Hematopoietic multipotent progenitor cell treated with erythropoietin and hydrocortisone succinate and interleukin-3 and kit ligand, for 8 days (in vitro differentiated cells): ENCODE measurements around the gene SPIN2A.
"Not testable (repeated sequence)": the region's sequence is repeated elsewhere in the genome, so short reads cannot be mapped to it uniquely, and the experiment has no call there.

Experiments
- DNase-seq: peaks from one replicate; pipeline ENCODE4 v3.0.0-alpha.2; 2015

Gene SPIN2A

GRCh38 chrX:57137073-57137472, at the start of gene SPIN2A:
TSS of gene SPIN2A (minus strand) at chrX:57137397. CDS start at chrX:57136597, 800 bp downstream.
- not testable (repeated sequence) for DNase-seq

- DNase-seq = no peak
Measured at GRCh38 chrX:57178605-57179004, 41.4 kb upstream of the SPIN2A start.

GRCh38 chrX:57177070-57177469, 39.9 kb upstream of the SPIN2A start:
- DNase-seq = no peak

- DNase-seq = no peak
Measured at GRCh38 chrX:57172544-57172943, 35.3 kb upstream of the SPIN2A start.

- peak; percentile 47 for DNase-seq
Measured at GRCh38 chrX:57156397-57157049, 19.3 kb upstream of the SPIN2A start.

GRCh38 chrX:57155171-57155570, 18.0 kb upstream of the SPIN2A start:
- no peak for DNase-seq

GRCh38 chrX:57152222-57152621, 15.0 kb upstream of the SPIN2A start:
- not testable (repeated sequence) for DNase-seq

GRCh38 chrX:57138674-57139073, 1.5 kb upstream of the SPIN2A start:
- DNase-seq = no peak

- DNase-seq = no peak
Measured at GRCh38 chrX:57137501-57137900, 304 bp upstream of the SPIN2A start.

- not testable (repeated sequence) for DNase-seq
Measured at GRCh38 chrX:57136589-57136988, 608 bp downstream of the SPIN2A start.

GRCh38 chrX:57135287-57135686, 1.9 kb downstream of the SPIN2A start:
- no peak for DNase-seq

GRCh38 chrX:57134702-57135101, 2.5 kb downstream of the SPIN2A start:
- DNase-seq = no peak

- no peak for DNase-seq
Measured at GRCh38 chrX:57133706-57134105, 3.5 kb downstream of the SPIN2A start.

GRCh38 chrX:57133284-57133683, 3.9 kb downstream of the SPIN2A start:
- DNase-seq = peak; percentile 66

GRCh38 chrX:57132046-57132445, 5.2 kb downstream of the SPIN2A start:
- no peak for DNase-seq

- no peak for DNase-seq
Measured at GRCh38 chrX:57121816-57122215, 15.4 kb downstream of the SPIN2A start.

- DNase-seq = peak; percentile 91
Measured at GRCh38 chrX:57121162-57121755, 15.9 kb downstream of the SPIN2A start, which contains the start of gene SPIN2B. TSS of gene SPIN2B (minus strand) at chrX:57121548.

GRCh38 chrX:57120619-57121161, 16.5 kb downstream of the SPIN2A start:
- not testable (repeated sequence) for DNase-seq

GRCh38 chrX:57119416-57119815, 17.8 kb downstream of the SPIN2A start:
- no peak for DNase-seq

- not testable (repeated sequence) for DNase-seq
Measured at GRCh38 chrX:57117566-57117965, 19.6 kb downstream of the SPIN2A start.

- DNase-seq = no peak
Measured at GRCh38 chrX:57104921-57105398, 32.2 kb downstream of the SPIN2A start.

- no peak for DNase-seq
Measured at GRCh38 chrX:57104406-57104805, 32.8 kb downstream of the SPIN2A start.

- DNase-seq = no peak
Measured at GRCh38 chrX:57103489-57103888, 33.7 kb downstream of the SPIN2A start.

- DNase-seq = peak; percentile 36
Measured at GRCh38 chrX:57102918-57103317, 34.3 kb downstream of the SPIN2A start.
